Endothelial cell (in vitro differentiated cells): Measurements from ENCODE around the gene TRIM23. TPM values are rescaled to one million over a fixed set of nuclear protein-coding genes. Genes with fewer than 3 reads are reported as not detected.

Experiments used
- DNase-seq: peaks from one replicate; pipeline ENCODE4 v3.0.0; 2021; ENCODE audit warnings: low spot score
- H3K27ac Mint-ChIP-seq: one replicate; pipeline ENCODE4 v1.8.0; 2021; ENCODE audit warnings: mixed read lengths, inconsistent platforms; ENCODE audit not compliant: unreplicated experiment
- H3K27me3 Mint-ChIP-seq: one replicate; pipeline ENCODE4 v1.8.0; 2021; ENCODE audit warnings: mild to moderate bottlenecking, moderate library complexity, mixed read lengths, inconsistent platforms; ENCODE audit not compliant: unreplicated experiment
- H3K36me3 Mint-ChIP-seq: one replicate; pipeline ENCODE4 v1.8.0; 2021; ENCODE audit warnings: mild to moderate bottlenecking, low read depth, mixed read lengths, inconsistent platforms; ENCODE audit not compliant: unreplicated experiment
- H3K4me1 Mint-ChIP-seq: one replicate; pipeline ENCODE4 v1.8.0; 2021; ENCODE audit warnings: mild to moderate bottlenecking, mixed read lengths, inconsistent platforms; ENCODE audit not compliant: unreplicated experiment
- H3K4me3 Mint-ChIP-seq: one replicate; pipeline ENCODE4 v1.8.0; 2021; ENCODE audit warnings: mild to moderate bottlenecking, mixed read lengths, inconsistent platforms; ENCODE audit not compliant: unreplicated experiment
- H3K9me3 Mint-ChIP-seq: one replicate; pipeline ENCODE4 v1.8.0; 2021; ENCODE audit warnings: mixed read lengths, inconsistent platforms; ENCODE audit not compliant: unreplicated experiment
- total RNA-seq: library from RNA; stranded (reverse); fragmentation: NEBNext Ultra II Directional; extraction: Animal tissue kit (Norgen Biotek cat#: 25700); gene quantifications from one replicate; pipeline ENCODE4 v1.2.1, GENCODE V29; 2021; ENCODE audit not compliant: unreplicated experiment
- TF ChIP-seq, protein P1 (sequence below): fragments of 200-600 bp; sonication (generic); IDR thresholded peaks from one replicate; pipeline ENCODE4 v1.5.0; 2021; ENCODE audit warnings: antibody characterized with exemption; ENCODE audit not compliant: unreplicated experiment

Gene TRIM23
- total RNA-seq, 1 donor from 2014 or later: 12.8 TPM

DNA sequence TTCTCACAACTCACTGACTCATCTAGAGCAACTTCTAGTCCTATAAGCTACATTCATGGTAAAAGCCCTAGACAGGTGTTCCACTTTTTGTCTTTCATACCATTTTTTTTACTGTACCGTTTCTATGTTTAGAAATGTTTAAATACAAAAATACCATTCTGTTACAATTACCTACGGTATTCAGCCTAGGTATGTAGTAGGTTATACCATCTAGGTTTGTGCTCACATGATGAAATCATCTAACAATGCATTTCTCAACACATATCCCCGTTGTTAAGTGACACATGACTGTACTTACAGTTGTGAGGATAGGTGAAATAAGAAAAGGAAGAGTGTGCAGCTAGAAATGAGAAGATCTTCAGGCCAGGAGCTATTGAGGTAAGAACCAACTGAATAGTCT lies 67.4 kb downstream of the TRIM23 start:
- H3K4me3 Mint-ChIP-seq: no peak overlapping the region
- H3K4me1 Mint-ChIP-seq: peaks cover 3% of the 10 kb centered on the region
- no peak for DNase-seq
- H3K27ac Mint-ChIP-seq: no peak overlapping the region
- peaks cover 1% of the 10 kb centered on the region for H3K27me3 Mint-ChIP-seq
- no peaks in the 10 kb centered on the region for H3K9me3 Mint-ChIP-seq
- TF ChIP-seq, protein P1, sequence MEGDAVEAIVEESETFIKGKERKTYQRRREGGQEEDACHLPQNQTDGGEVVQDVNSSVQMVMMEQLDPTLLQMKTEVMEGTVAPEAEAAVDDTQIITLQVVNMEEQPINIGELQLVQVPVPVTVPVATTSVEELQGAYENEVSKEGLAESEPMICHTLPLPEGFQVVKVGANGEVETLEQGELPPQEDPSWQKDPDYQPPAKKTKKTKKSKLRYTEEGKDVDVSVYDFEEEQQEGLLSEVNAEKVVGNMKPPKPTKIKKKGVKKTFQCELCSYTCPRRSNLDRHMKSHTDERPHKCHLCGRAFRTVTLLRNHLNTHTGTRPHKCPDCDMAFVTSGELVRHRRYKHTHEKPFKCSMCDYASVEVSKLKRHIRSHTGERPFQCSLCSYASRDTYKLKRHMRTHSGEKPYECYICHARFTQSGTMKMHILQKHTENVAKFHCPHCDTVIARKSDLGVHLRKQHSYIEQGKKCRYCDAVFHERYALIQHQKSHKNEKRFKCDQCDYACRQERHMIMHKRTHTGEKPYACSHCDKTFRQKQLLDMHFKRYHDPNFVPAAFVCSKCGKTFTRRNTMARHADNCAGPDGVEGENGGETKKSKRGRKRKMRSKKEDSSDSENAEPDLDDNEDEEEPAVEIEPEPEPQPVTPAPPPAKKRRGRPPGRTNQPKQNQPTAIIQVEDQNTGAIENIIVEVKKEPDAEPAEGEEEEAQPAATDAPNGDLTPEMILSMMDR: no peak
- H3K36me3 Mint-ChIP-seq: peaks cover 6% of the 10 kb centered on the region

DNA sequence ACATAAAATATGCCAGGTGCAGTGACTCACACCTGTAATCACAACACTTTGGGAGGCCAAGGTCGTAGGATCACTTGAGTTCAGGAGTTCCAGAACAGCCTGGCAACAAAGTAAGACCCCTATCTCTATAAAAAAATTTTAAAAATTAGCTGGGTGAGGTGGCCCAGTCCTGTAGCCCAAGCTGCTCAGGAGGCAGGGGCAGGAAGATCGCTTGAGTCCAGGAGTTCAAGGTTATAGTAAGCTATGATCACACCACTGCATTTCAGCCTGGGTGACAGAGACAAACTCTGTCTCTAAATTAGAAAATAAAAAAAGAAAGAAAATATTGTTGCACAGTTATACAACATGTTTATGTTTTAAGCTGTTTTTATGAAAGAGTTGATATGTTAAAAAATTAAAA lies 68.0 kb downstream of the TRIM23 start:
- no peak overlapping the region for H3K27ac Mint-ChIP-seq
- peaks cover 6% of the 10 kb centered on the region for H3K36me3 Mint-ChIP-seq
- no peak for DNase-seq
- no peak overlapping the region for H3K4me3 Mint-ChIP-seq
- no peaks in the 10 kb centered on the region for H3K4me1 Mint-ChIP-seq
- TF ChIP-seq, protein P1: no peak
- H3K9me3 Mint-ChIP-seq: no peaks in the 10 kb centered on the region
- peaks cover 1% of the 10 kb centered on the region for H3K27me3 Mint-ChIP-seq

DNA sequence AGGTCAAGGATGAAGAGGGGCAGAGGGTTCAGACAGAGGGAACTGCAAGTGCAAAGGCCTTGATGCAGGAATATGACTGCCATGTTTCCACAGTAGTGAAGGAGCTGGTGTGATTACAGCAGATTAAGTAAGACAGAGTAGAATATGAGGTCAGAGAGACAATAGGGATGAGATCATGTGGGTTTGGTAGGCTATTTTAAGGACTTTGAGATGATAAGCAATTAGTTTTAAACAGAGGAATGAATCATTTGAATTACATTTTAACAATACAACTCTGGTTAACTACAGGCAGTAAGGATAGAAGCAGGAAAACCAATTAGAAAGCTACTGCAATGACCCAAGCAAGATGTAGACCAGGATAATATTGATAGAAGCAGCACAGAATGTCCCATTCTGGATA lies 68.8 kb downstream of the TRIM23 start:
- Mint-ChIP-seq H3K4me1 (no peaks in the 10 kb centered on the region), H3K27me3 (peaks cover 1% of the 10 kb centered on the region), H3K36me3 (peaks cover 6% of the 10 kb centered on the region), H3K9me3 (no peaks in the 10 kb centered on the region), H3K4me3 (no peak overlapping the region), H3K27ac (no peak overlapping the region)
- TF ChIP-seq, protein P1: no peak
- no peak for DNase-seq

DNA sequence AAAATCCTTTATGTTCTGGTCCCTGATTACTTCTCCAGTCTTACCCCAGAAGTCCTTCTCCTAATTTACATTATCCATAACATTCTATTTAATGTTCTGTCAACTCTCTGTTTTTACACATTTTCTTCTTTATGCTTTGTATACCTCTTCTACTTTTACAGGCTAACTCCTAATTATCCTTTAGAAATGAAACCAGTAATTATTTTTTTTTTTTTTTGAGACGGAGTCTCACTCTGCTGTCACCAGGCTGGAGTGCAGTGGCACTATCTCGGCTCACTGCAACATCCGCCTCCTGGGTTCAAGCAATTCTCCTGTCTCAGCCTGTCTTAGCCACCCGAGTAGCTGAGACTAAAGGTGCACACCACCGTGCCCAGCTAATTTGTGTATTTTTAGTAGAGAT lies 70.2 kb downstream of the TRIM23 start:
- peaks cover 12% of the 10 kb centered on the region for H3K36me3 Mint-ChIP-seq
- no peak overlapping the region for H3K4me3 Mint-ChIP-seq

DNA sequence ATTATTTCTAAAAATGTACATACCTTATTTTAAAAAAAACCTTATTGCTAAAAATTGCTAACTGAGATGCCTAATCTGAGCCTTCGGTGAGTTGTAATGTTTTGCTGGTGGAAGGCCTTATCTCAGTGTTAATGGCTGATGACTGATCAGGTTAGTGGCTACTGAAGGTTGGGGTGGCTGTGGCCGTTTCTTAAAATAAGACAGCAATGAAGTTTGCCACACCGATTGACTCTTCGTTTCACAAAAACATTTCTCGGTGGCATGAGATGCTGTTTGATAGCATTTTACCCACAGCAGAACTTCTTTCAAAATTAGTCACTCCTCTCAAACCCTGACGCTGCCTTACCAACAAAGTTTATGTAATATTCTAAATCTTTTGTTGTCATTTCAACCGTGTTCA lies 75.9 kb downstream of the TRIM23 start:
- no peak overlapping the region for H3K27ac Mint-ChIP-seq
- no peak overlapping the region for H3K4me3 Mint-ChIP-seq
- peaks cover 24% of the 10 kb centered on the region for H3K4me1 Mint-ChIP-seq
- H3K9me3 Mint-ChIP-seq: no peaks in the 10 kb centered on the region
- H3K27me3 Mint-ChIP-seq: peaks cover 3% of the 10 kb centered on the region
- TF ChIP-seq, protein P1: no peak
- H3K36me3 Mint-ChIP-seq: peaks cover 20% of the 10 kb centered on the region
- DNase-seq: no peak

More for the DNA sequence above, 70.2 kb downstream of the TRIM23 start:
- no peak for DNase-seq
- Mint-ChIP-seq H3K27ac (no peak overlapping the region), H3K27me3 (peaks cover 1% of the 10 kb centered on the region), H3K4me1 (no peaks in the 10 kb centered on the region), H3K9me3 (no peaks in the 10 kb centered on the region)
- TF ChIP-seq, protein P1: no peak
